ENCODE results near the gene IFNLR1.

The IFNLR1 gene

GRCh38 chr1:24186993-24187790, at the start of gene IFNLR1:
TSS of gene IFNLR1 (minus strand) at chr1:24187289. CDS start at chr1:24187248, 41 bp downstream.
- H3K9ac ChIP-seq (ENCODE audit: low read length) = peak within 1 kb of the TSS; percentile 74
- no peaks in the 10 kb centered on the region for H3K9me3 ChIP-seq (ENCODE audit: control insufficient read depth, low read depth, low read length)
- H3K27me3 ChIP-seq (ENCODE audit: control insufficient read depth, insufficient read depth, low read length) = peaks cover 16% of the 10 kb centered on the region
- peaks cover 5% of the 10 kb centered on the region for H3K4me1 ChIP-seq (ENCODE audit: control insufficient read depth, low read depth, low read length)
- H3K4me3 ChIP-seq (ENCODE audit: low read length) = peak within 1 kb of the TSS; percentile 79
- H3K36me3 ChIP-seq (ENCODE audit: control insufficient read depth, low read depth, low read length) = no peaks in the 10 kb centered on the region
- H3K27ac ChIP-seq (ENCODE audit: low read length) = no peak within 1 kb of the TSS

GRCh38 chr1:24235921-24236788, 49.1 kb upstream of the IFNLR1 start:
- no peaks in the 10 kb centered on the region for H3K27me3 ChIP-seq (ENCODE audit: control insufficient read depth, insufficient read depth, low read length)
- H3K4me3 ChIP-seq (ENCODE audit: low read length) = no peak overlapping the region
- H3K9me3 ChIP-seq (ENCODE audit: control insufficient read depth, low read depth, low read length) = no peaks in the 10 kb centered on the region
- no peaks in the 10 kb centered on the region for H3K4me1 ChIP-seq (ENCODE audit: control insufficient read depth, low read depth, low read length)
- no peaks in the 10 kb centered on the region for H3K36me3 ChIP-seq (ENCODE audit: control insufficient read depth, low read depth, low read length)
- no peak overlapping the region for H3K9ac ChIP-seq (ENCODE audit: low read length)
- H3K27ac ChIP-seq (ENCODE audit: low read length) = no peak overlapping the region

- Histone ChIP-seq H3K4me1 (ENCODE audit: control insufficient read depth, low read depth, low read length) (no peaks in the 10 kb centered on the region), H3K9me3 (ENCODE audit: control insufficient read depth, low read depth, low read length) (no peaks in the 10 kb centered on the region), H3K4me3 (ENCODE audit: low read length) (no peak overlapping the region), H3K9ac (ENCODE audit: low read length) (no peak overlapping the region), H3K27me3 (ENCODE audit: control insufficient read depth, insufficient read depth, low read length) (no peaks in the 10 kb centered on the region), H3K36me3 (ENCODE audit: control insufficient read depth, low read depth, low read length) (no peaks in the 10 kb centered on the region), H3K27ac (ENCODE audit: low read length) (no peak overlapping the region)
These were observed 46.9 kb upstream of the IFNLR1 start for GRCh38 chr1:24233684-24234600.

- H3K27me3 ChIP-seq (ENCODE audit: control insufficient read depth, insufficient read depth, low read length) = no peaks in the 10 kb centered on the region
- no peak overlapping the region for H3K9ac ChIP-seq (ENCODE audit: low read length)
- H3K27ac ChIP-seq (ENCODE audit: low read length) = no peak overlapping the region
- H3K4me1 ChIP-seq (ENCODE audit: control insufficient read depth, low read depth, low read length) = no peaks in the 10 kb centered on the region
- H3K9me3 ChIP-seq (ENCODE audit: control insufficient read depth, low read depth, low read length) = no peaks in the 10 kb centered on the region
- H3K4me3 ChIP-seq (ENCODE audit: low read length) = no peak overlapping the region
- H3K36me3 ChIP-seq (ENCODE audit: control insufficient read depth, low read depth, low read length) = no peaks in the 10 kb centered on the region
These were observed 44.6 kb upstream of the IFNLR1 start for GRCh38 chr1:24231701-24232100.

- no peaks in the 10 kb centered on the region for H3K27me3 ChIP-seq (ENCODE audit: control insufficient read depth, insufficient read depth, low read length)
- no peak overlapping the region for H3K27ac ChIP-seq (ENCODE audit: low read length)
- no peaks in the 10 kb centered on the region for H3K9me3 ChIP-seq (ENCODE audit: control insufficient read depth, low read depth, low read length)
- no peaks in the 10 kb centered on the region for H3K4me1 ChIP-seq (ENCODE audit: control insufficient read depth, low read depth, low read length)
- no peaks in the 10 kb centered on the region for H3K36me3 ChIP-seq (ENCODE audit: control insufficient read depth, low read depth, low read length)
- H3K9ac ChIP-seq (ENCODE audit: low read length) = no peak overlapping the region
- no peak overlapping the region for H3K4me3 ChIP-seq (ENCODE audit: low read length)
These were observed 41.2 kb upstream of the IFNLR1 start for GRCh38 chr1:24228311-24228710.

GRCh38 chr1:24226749-24227148, 39.7 kb upstream of the IFNLR1 start:
- Histone ChIP-seq H3K27ac (ENCODE audit: low read length) (no peak overlapping the region), H3K27me3 (ENCODE audit: control insufficient read depth, insufficient read depth, low read length) (no peaks in the 10 kb centered on the region), H3K36me3 (ENCODE audit: control insufficient read depth, low read depth, low read length) (no peaks in the 10 kb centered on the region), H3K4me1 (ENCODE audit: control insufficient read depth, low read depth, low read length) (no peaks in the 10 kb centered on the region), H3K4me3 (ENCODE audit: low read length) (no peak overlapping the region), H3K9me3 (ENCODE audit: control insufficient read depth, low read depth, low read length) (no peaks in the 10 kb centered on the region), H3K9ac (ENCODE audit: low read length) (no peak overlapping the region)

- H3K27ac ChIP-seq (ENCODE audit: low read length) = no peak overlapping the region
- H3K9me3 ChIP-seq (ENCODE audit: control insufficient read depth, low read depth, low read length) = no peaks in the 10 kb centered on the region
- H3K27me3 ChIP-seq (ENCODE audit: control insufficient read depth, insufficient read depth, low read length) = no peaks in the 10 kb centered on the region
- H3K4me3 ChIP-seq (ENCODE audit: low read length) = no peak overlapping the region
- H3K9ac ChIP-seq (ENCODE audit: low read length) = no peak overlapping the region
- no peaks in the 10 kb centered on the region for H3K36me3 ChIP-seq (ENCODE audit: control insufficient read depth, low read depth, low read length)
- H3K4me1 ChIP-seq (ENCODE audit: control insufficient read depth, low read depth, low read length) = no peaks in the 10 kb centered on the region
These were observed 37.7 kb upstream of the IFNLR1 start for GRCh38 chr1:24224761-24225160.

- Histone ChIP-seq H3K9me3 (ENCODE audit: control insufficient read depth, low read depth, low read length) (no peaks in the 10 kb centered on the region), H3K9ac (ENCODE audit: low read length) (no peak overlapping the region), H3K4me1 (ENCODE audit: control insufficient read depth, low read depth, low read length) (no peaks in the 10 kb centered on the region), H3K27me3 (ENCODE audit: control insufficient read depth, insufficient read depth, low read length) (no peaks in the 10 kb centered on the region), H3K27ac (ENCODE audit: low read length) (no peak overlapping the region), H3K4me3 (ENCODE audit: low read length) (no peak overlapping the region), H3K36me3 (ENCODE audit: control insufficient read depth, low read depth, low read length) (no peaks in the 10 kb centered on the region)
These were observed 37.0 kb upstream of the IFNLR1 start for GRCh38 chr1:24224086-24224485.

GRCh38 chr1:24222793-24223192, 35.7 kb upstream of the IFNLR1 start:
- H3K9ac ChIP-seq (ENCODE audit: low read length) = no peak overlapping the region
- no peaks in the 10 kb centered on the region for H3K36me3 ChIP-seq (ENCODE audit: control insufficient read depth, low read depth, low read length)
- H3K9me3 ChIP-seq (ENCODE audit: control insufficient read depth, low read depth, low read length) = no peaks in the 10 kb centered on the region
- no peaks in the 10 kb centered on the region for H3K27me3 ChIP-seq (ENCODE audit: control insufficient read depth, insufficient read depth, low read length)
- no peak overlapping the region for H3K27ac ChIP-seq (ENCODE audit: low read length)
- H3K4me1 ChIP-seq (ENCODE audit: control insufficient read depth, low read depth, low read length) = no peaks in the 10 kb centered on the region
- no peak overlapping the region for H3K4me3 ChIP-seq (ENCODE audit: low read length)

GRCh38 chr1:24222008-24222605, 35.0 kb upstream of the IFNLR1 start:
- Histone ChIP-seq H3K9ac (ENCODE audit: low read length) (no peak overlapping the region), H3K4me3 (ENCODE audit: low read length) (no peak overlapping the region), H3K9me3 (ENCODE audit: control insufficient read depth, low read depth, low read length) (no peaks in the 10 kb centered on the region), H3K36me3 (ENCODE audit: control insufficient read depth, low read depth, low read length) (no peaks in the 10 kb centered on the region), H3K4me1 (ENCODE audit: control insufficient read depth, low read depth, low read length) (no peaks in the 10 kb centered on the region), H3K27ac (ENCODE audit: low read length) (no peak overlapping the region), H3K27me3 (ENCODE audit: control insufficient read depth, insufficient read depth, low read length) (no peaks in the 10 kb centered on the region)

- no peak overlapping the region for H3K4me3 ChIP-seq (ENCODE audit: low read length)
- no peak overlapping the region for H3K9ac ChIP-seq (ENCODE audit: low read length)
- H3K27me3 ChIP-seq (ENCODE audit: control insufficient read depth, insufficient read depth, low read length) = no peaks in the 10 kb centered on the region
- no peaks in the 10 kb centered on the region for H3K4me1 ChIP-seq (ENCODE audit: control insufficient read depth, low read depth, low read length)
- no peaks in the 10 kb centered on the region for H3K9me3 ChIP-seq (ENCODE audit: control insufficient read depth, low read depth, low read length)
- H3K27ac ChIP-seq (ENCODE audit: low read length) = no peak overlapping the region
- H3K36me3 ChIP-seq (ENCODE audit: control insufficient read depth, low read depth, low read length) = no peaks in the 10 kb centered on the region
These were observed 34.2 kb upstream of the IFNLR1 start for GRCh38 chr1:24221246-24221645.

All from iPS-18a (cell line).